ENCODE results near the gene SLC7A1. TPM values are rescaled to one million over a fixed set of nuclear protein-coding genes. Genes with fewer than 3 reads are reported as not detected.
A peak's percentile ranks its signal among the peaks of the same experiment; 100 is the strongest.

Gene SLC7A1
- total and polyA plus RNA-seq, 2 of the 13 experiments (the other 11 are each of a cell fraction or from before 2014, with no cell fraction given) = 14.5 to 15.3 TPM

GRCh38 chr13:29571876-29572570, 23.5 kb downstream of the SLC7A1 start (continued):
- TF ChIP-seq SKI (IDR thresholded peaks at IDR 0.05; ENCODE audit: partially characterized antibody) = peak; percentile 63
- TF ChIP-seq ZNF644 (CRISPR knock-in tag; IDR thresholded peaks at IDR 0.05; ENCODE audit: low read depth) = 0 out of 2 replicates have a peak, but pooled peaks have one; percentile 15
- peak; percentile 88 for TF ChIP-seq PPARG (CRISPR knock-in tag; conservative IDR thresholded peaks at IDR 0.05)
- TF ChIP-seq MEIS1 (CRISPR knock-in tag; IDR thresholded peaks at IDR 0.05; ENCODE audit: borderline replicate concordance) = peak; percentile 44; the same call in 1 of the 2 replicates
- TF ChIP-seq ZNF572 (CRISPR knock-in tag; IDR thresholded peaks at IDR 0.05) = no peak
- TF ChIP-seq FOXO1 (CRISPR knock-in tag; IDR thresholded peaks at IDR 0.05) = peak; percentile 80
- no peak for TF ChIP-seq ZNF282 (IDR thresholded peaks at IDR 0.05; ENCODE audit: partially characterized antibody)
- peak; percentile 66; the same call in 1 of the 2 replicates for TF ChIP-seq ZBTB33 (CRISPR knock-in tag; IDR thresholded peaks at IDR 0.05)
- TF ChIP-seq CREBL2 (CRISPR knock-in tag; IDR thresholded peaks at IDR 0.05; ENCODE audit: borderline replicate concordance) = no peak
- TF ChIP-seq DRAP1 (CRISPR knock-in tag; IDR thresholded peaks at IDR 0.05) = peak; percentile 26; the same call in 1 of the 2 replicates
- TF ChIP-seq ZNF609 (CRISPR knock-in tag; IDR thresholded peaks at IDR 0.05; ENCODE audit: borderline replicate concordance) = peak; percentile 92
- no peak; the same call in 1 of the 2 replicates for TF ChIP-seq PATZ1 (CRISPR knock-in tag; IDR thresholded peaks at IDR 0.05)
- TF ChIP-seq MAX (IDR thresholded peaks at IDR 0.05) = peak; percentile 35; the same call in 1 of the 2 replicates
- peak; percentile 55; the same call in 1 of the 2 replicates for TF ChIP-seq TBX3 (IDR thresholded peaks at IDR 0.05; ENCODE audit: borderline replicate concordance)
- TF ChIP-seq ESRRA (CRISPR knock-in tag; IDR thresholded peaks at IDR 0.05; ENCODE audit: low read depth) = peak; percentile 68; the same call in 1 of the 2 replicates
- 0 out of 2 replicates have a peak, but pooled peaks have one; percentile 35 for TF ChIP-seq RCOR2 (CRISPR knock-in tag; IDR thresholded peaks at IDR 0.05)
- TF ChIP-seq ZBTB20 (CRISPR knock-in tag; IDR thresholded peaks at IDR 0.05; ENCODE audit: borderline replicate concordance, low read depth) = peak; percentile 99; the same call in 1 of the 2 replicates
